ENCODE data around the gene ABI1.

The ABI1 gene

GRCh38 chr10:26706936-26707335 is 153.8 kb downstream of the ABI1 start:
- no peak for DNase-seq

DNA sequence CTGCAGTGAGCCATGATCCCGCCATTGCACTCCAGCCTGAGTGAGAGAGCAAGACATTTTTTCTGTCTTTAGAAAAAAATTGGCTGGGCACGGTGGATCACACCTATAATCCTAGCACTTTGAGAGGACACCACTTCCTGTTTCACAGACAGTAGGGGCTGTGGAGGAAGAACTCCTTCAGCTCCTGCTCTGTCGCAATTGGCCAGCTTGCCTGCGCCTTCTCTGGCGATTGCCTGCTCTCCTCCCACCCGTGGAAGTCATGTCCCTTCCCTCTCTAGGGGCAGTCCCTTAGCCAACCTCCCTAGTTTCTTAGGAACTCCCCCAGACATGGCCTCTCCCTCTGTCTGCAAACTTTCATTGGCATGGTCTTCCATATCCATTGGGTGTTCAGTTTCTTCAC is 154.6 kb downstream of the ABI1 start:
- no peak for DNase-seq

- DNase-seq, result no peak
Observed at GRCh38 chr10:26703974-26704373, 156.8 kb downstream of the ABI1 start.

GRCh38 chr10:26703096-26703495 is 157.7 kb downstream of the ABI1 start:
- no peak for DNase-seq

DNA sequence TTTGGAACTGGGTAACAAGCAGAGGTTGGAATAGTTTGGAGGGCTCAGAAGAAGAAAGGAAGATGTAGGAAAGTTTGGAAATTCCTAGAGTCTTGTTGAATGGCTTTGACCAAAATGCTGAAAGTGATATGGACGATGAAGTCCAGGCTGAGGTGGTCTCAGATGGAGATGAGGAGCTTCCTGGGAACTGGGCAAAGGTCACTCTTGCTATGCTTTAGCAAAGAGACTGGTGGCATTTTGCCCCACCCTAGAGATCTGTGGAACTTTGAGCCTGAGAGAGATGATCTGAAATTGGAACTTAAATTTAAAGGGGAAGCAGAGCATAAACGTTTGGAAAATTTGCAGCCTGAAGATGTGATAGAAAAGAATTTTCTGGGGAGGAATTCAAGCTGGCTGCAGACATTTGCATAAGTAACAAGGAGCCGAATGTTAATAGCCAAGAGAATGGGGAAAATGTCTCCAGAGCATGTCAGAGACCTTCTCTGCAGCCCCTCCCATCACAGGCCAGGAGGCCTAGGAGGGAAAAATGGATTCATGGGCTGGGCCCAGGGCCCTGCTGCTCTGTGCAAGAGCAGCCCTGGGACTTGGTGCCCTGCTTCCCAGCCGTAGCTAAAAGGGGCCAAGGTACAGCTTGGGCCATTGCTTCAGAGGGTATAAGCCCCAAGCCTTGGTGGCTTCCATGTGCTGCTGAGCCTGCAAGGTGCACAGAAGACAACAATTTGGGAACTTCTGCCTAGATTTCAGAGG is 159.7 kb downstream of the ABI1 start:
- DNase-seq, result no peak

GRCh38 chr10:26699631-26700030 is 161.1 kb downstream of the ABI1 start:
- DNase-seq, result no peak

DNA sequence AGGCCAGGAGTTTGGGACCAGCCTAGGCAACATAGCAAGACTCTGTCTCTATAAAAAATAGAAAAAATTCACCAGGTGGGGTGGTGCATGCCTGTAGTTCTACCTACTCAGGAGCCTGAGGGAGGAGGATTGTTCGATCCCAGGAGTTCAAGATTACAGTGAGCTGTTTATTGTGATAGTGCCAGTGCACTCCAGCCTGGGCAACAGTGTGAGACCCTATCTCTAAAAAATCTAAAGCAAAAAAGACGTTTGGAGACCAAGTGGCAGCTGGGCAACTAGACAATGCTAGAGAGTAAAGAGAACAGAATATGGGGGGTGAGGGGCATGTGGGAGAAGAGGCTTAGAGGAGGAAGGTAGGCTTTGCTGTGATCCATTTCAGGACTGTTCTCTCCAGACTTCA is 161.8 kb downstream of the ABI1 start:
- DNase-seq, result no peak

DNA sequence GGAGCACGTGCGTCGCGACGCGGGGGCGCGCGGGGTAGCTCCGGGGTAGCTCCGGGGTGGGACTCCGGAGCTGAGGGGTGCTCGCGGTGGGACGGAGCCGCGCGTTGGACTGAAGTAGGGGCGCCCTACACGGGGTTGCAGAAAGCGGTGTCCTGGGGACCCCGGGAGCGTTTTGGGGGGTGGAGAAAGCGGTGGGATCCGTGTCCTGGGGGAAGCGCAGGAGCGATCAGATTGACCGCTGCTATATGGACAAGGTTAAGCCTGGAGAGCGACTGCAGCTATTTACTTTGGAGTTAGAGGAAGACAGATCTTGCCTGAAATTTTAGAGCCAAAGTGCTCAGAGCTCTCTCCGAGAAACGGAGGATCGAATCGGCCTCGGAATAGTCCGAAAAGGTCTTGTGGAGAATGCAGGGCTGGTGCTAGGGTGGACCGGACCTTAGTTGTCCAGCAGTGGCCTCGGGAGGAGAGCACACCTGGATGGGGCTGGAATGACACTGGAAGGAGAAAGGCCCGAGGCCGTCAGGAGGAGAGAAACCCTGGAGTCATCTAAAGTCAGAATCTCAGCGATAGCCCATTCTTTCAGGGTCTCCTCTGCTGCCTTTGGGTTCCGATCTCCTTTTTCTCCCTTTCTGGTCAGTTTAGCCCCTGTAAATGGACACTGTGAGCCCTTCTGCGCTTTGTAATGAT is 162.7 kb downstream of the ABI1 start:
- DNase-seq, result peak in 1 of 6 experiments; percentile 33

GRCh38 chr10:26697163-26697921 is 163.4 kb downstream of the ABI1 start, which contains the start of gene PDSS1:
Gene PDSS1, plus strand, starts transcription at chr10:26697701. Its CDS starts 11 bp downstream, at chr10:26697712.
- DNase-seq, result peak; percentile 26 to 71 (median 56)

- no peak for DNase-seq
Observed at GRCh38 chr10:26696786-26697162, 164.0 kb downstream of the ABI1 start.
